Neural progenitor cell (in vitro differentiated cells): ENCODE measurements around the gene TMEM190. TPM values are rescaled to one million over a fixed set of nuclear protein-coding genes. Genes with fewer than 3 reads are reported as not detected.
A peak's percentile ranks its signal among the peaks of the same experiment; 100 is the strongest.
"Not testable (repeated sequence)": the region's sequence is repeated elsewhere in the genome, so short reads cannot be mapped to it uniquely, and the experiment has no call there.

ENCODE experiments used
- DNase-seq: peaks from one replicate; pipeline ENCODE4 v3.0.0-alpha.2; 2016; ENCODE audit warnings: low spot score
- H2AFZ ChIP-seq: fragments of 200-600 bp; sonication (generic); replicated peaks from 2 replicates; pipeline ENCODE4 v1.6.1; 2016; ENCODE audit warnings: antibody characterized with exemption
- H3F3A ChIP-seq: fragments of 200-600 bp; sonication (generic); 2 replicates; pipeline ENCODE4 v1.6.1; 2016; ENCODE audit warnings: antibody characterized with exemption, low read depth
- H3K27ac ChIP-seq: fragments of 200-600 bp; sonication (generic); 2 replicates; pipeline ENCODE4 v1.5.1; 2016; ENCODE audit warnings: mild to moderate bottlenecking
- H3K27me3 ChIP-seq: fragments of 200-600 bp; sonication (generic); 2 replicates; pipeline ENCODE4 v1.6.1; 2016; ENCODE audit warnings: mild to moderate bottlenecking, moderate library complexity
- H3K36me3 ChIP-seq: fragments of 200-600 bp; sonication (generic); 2 replicates; pipeline ENCODE4 v1.5.1; 2016
- H3K4me1 ChIP-seq: fragments of 200-600 bp; sonication (generic); 2 replicates; pipeline ENCODE4 v1.6.1; 2016; ENCODE audit warnings: mixed run types
- H3K4me2 ChIP-seq: fragments of 200-600 bp; sonication (generic); 2 replicates; pipeline ENCODE4 v1.6.1; 2016
- H3K4me3 ChIP-seq: fragments of 200-600 bp; sonication (generic); 2 replicates; pipeline ENCODE4 v1.5.1; 2016
- H3K79me2 ChIP-seq: fragments of 200-600 bp; sonication (generic); 2 replicates; pipeline ENCODE4 v1.6.1; 2016; ENCODE audit warnings: low read depth
- H3K9ac ChIP-seq: fragments of 200-600 bp; sonication (generic); 2 replicates; pipeline ENCODE4 v1.6.1; 2016
- H3K9me3 ChIP-seq: fragments of 200-600 bp; sonication (generic); 2 replicates; pipeline ENCODE4 v1.5.1; 2016; ENCODE audit warnings: low read depth
- H4K20me1 ChIP-seq: fragments of 200-600 bp; sonication (generic); 2 replicates; pipeline ENCODE4 v1.6.1; 2016; ENCODE audit warnings: low read depth
- H3K27ac Mint-ChIP-seq: 3 replicates; pipeline ENCODE4 v1.8.0; 2021; ENCODE audit warnings: mixed read lengths
- H3K27me3 Mint-ChIP-seq: 2 replicates; pipeline ENCODE4 v1.8.0; 2022; ENCODE audit warnings: low read depth, mild to moderate bottlenecking, inconsistent platforms, moderate library complexity, mixed read lengths; ENCODE audit not compliant: insufficient read depth
- H3K36me3 Mint-ChIP-seq: 3 replicates; pipeline ENCODE4 v1.8.0; 2021; ENCODE audit warnings: mixed read lengths
- H3K4me1 Mint-ChIP-seq: 3 replicates; pipeline ENCODE4 v1.8.0; 2021; ENCODE audit warnings: mixed read lengths
- H3K4me3 Mint-ChIP-seq: 3 replicates; pipeline ENCODE4 v1.8.0; 2021; ENCODE audit warnings: mild to moderate bottlenecking, moderate library complexity, mixed read lengths
- H3K9me3 Mint-ChIP-seq: 3 replicates; pipeline ENCODE4 v1.8.0; 2020; ENCODE audit warnings: mixed read lengths
- EZH2 ChIP-seq: fragments of 200-600 bp; sonication (generic); IDR thresholded peaks from 2 replicates; pipeline ENCODE4 v1.6.1; 2017; ENCODE audit warnings: antibody characterized with exemption, mild to moderate bottlenecking, moderate library complexity
- EZH2phosphoT487 ChIP-seq: fragments of 200-600 bp; sonication (generic); IDR thresholded peaks from 2 replicates; pipeline ENCODE4 v1.6.1; 2017; ENCODE audit warnings: antibody characterized with exemption
- total RNA-seq: library from RNA; depleted of rRNA; stranded (reverse); fragments of >200 nt; gene quantifications from 2 replicates; pipeline ENCODE4 v1.2.3, GENCODE V29; 2015; ENCODE audit warnings: low replicate concordance
- TF ChIP-seq, protein P1 (sequence below): fragments of 200-600 bp; sonication (generic); IDR thresholded peaks from 2 replicates; pipeline ENCODE4 v1.5.1; 2017; ENCODE audit warnings: antibody characterized with exemption, mild to moderate bottlenecking

TMEM190 gene
- total RNA-seq, 1 donor from 2014 or later: not detected

DNA sequence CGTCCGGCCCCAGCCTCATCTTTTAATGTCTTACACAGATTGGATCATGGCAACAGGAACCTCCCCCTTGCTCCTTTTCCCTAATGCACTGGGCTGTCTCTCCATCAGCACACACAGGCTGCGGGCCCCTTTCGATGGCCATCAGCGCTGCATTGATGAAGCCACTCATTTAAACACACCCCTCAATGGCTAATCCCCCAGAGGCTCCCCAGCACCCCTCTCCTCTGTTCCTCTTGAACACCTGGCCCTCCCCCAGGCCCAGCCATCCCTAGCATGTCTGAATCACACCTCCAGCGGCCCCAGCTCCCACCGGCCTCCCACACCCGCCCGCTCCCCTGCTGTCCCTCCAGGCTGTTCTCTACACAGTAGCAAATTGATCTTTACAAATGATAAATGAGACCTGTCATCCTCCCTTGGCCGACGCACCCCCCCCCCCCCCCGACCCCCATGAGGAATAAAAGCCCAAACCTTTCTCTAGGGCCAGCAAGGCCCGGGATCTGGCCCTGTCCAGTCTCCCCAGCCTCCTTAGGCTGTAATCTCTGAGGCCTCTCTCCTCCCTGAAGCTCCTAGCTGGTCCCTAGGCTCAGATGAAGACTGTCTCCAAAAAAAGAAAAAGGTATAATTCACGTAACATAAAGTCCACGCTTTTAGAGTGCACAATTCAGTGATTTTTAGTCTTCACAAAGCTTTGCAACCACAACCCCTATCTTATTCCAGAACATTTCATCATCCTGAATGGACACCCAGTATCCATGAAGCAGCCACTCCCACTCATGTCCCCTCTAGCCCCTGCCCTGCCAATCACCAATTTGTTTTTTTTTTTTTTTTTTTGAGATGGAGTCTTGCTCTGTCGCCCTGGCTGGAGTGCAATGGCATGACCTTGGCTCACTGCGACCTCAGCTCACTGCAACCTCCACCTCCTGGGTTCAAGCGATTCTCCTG lies 16.5 kb downstream of the TMEM190 start:
- peaks cover 47% of the 10 kb centered on the region for H3F3A ChIP-seq
- peaks cover 3% of the 10 kb centered on the region for H3K27me3 Mint-ChIP-seq
- H3K9me3 ChIP-seq: no peaks in the 10 kb centered on the region
- no peak overlapping the region for H3K27ac Mint-ChIP-seq
- peaks cover 10% of the 10 kb centered on the region for H3K36me3 Mint-ChIP-seq
- TF ChIP-seq, protein P1, sequence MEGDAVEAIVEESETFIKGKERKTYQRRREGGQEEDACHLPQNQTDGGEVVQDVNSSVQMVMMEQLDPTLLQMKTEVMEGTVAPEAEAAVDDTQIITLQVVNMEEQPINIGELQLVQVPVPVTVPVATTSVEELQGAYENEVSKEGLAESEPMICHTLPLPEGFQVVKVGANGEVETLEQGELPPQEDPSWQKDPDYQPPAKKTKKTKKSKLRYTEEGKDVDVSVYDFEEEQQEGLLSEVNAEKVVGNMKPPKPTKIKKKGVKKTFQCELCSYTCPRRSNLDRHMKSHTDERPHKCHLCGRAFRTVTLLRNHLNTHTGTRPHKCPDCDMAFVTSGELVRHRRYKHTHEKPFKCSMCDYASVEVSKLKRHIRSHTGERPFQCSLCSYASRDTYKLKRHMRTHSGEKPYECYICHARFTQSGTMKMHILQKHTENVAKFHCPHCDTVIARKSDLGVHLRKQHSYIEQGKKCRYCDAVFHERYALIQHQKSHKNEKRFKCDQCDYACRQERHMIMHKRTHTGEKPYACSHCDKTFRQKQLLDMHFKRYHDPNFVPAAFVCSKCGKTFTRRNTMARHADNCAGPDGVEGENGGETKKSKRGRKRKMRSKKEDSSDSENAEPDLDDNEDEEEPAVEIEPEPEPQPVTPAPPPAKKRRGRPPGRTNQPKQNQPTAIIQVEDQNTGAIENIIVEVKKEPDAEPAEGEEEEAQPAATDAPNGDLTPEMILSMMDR: no peak
- TF ChIP-seq EZH2 (no peak), EZH2phosphoT487 (no peak)
- H3K9ac ChIP-seq: no peak overlapping the region
- no peak overlapping the region for H2AFZ ChIP-seq
- no peak overlapping the region for H3K27ac ChIP-seq
- peaks cover 9% of the 10 kb centered on the region for H3K79me2 ChIP-seq
- no peaks in the 10 kb centered on the region for H3K27me3 ChIP-seq
- H3K4me1 Mint-ChIP-seq: peaks cover 29% of the 10 kb centered on the region
- H3K4me1 ChIP-seq: peaks cover 14% of the 10 kb centered on the region
- no peak overlapping the region for H3K4me3 Mint-ChIP-seq
- peaks cover 52% of the 10 kb centered on the region for H4K20me1 ChIP-seq
- DNase-seq: peak; percentile 48
- H3K4me3 ChIP-seq: no peak overlapping the region
- H3K4me2 ChIP-seq: peak overlapping the region; percentile 45
- no peaks in the 10 kb centered on the region for H3K36me3 ChIP-seq
- H3K9me3 Mint-ChIP-seq: no peaks in the 10 kb centered on the region

DNA sequence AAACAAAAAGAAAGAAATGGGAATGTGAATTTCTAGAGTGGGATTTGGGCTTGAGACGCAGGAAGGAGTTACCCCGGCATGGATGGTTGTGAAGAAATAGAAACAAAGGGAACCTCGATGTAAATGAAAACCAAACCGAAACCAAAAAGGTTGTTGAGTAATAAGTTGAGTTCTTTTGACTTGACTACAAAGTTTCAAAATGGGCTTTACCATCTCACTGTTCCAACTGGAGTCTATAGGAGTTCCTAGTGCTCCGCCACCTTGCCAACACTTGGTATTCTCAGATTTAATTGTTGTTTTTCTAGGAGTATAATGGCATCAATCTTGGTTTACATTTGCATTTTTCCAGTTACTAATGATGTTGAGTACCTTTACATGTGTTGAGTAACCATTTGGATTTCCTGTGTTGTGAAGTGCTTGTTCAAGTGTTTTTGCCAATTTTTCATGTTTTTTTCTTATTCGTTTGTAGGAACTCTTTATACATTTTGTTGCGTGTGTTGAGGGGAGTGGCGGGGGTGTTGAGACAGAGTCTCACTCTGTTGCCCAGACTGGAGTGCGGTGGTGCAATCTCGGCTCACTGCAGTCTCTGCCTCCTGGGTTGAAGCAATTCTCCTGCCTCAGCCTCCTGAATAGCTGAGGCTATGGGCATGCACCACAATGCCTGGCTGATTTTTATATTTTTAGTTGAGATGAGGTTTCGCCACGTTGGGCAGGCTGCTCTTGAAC lies 21.7 kb downstream of the TMEM190 start:
- Histone ChIP-seq H4K20me1 (peaks cover 41% of the 10 kb centered on the region), H2AFZ (no peak overlapping the region), H3K27ac (no peak overlapping the region), H3K4me1 (no peaks in the 10 kb centered on the region), H3K27me3 (no peaks in the 10 kb centered on the region), H3K4me3 (no peak overlapping the region), H3K9ac (no peak overlapping the region), H3K79me2 (peaks cover 13% of the 10 kb centered on the region), H3K36me3 (peaks cover 9% of the 10 kb centered on the region), H3K9me3 (no peaks in the 10 kb centered on the region), H3F3A (peaks cover 55% of the 10 kb centered on the region), H3K4me2 (no peak overlapping the region)
- Mint-ChIP-seq H3K9me3 (no peaks in the 10 kb centered on the region), H3K27ac (peak overlapping the region; percentile 81), H3K4me3 (peak overlapping the region; percentile 57), H3K36me3 (peaks cover 14% of the 10 kb centered on the region), H3K4me1 (peaks cover 27% of the 10 kb centered on the region), H3K27me3 (peaks cover 11% of the 10 kb centered on the region)
- no peak for DNase-seq
- TF ChIP-seq, protein P1: no peak
- no peak for TF ChIP-seq EZH2phosphoT487
- no peak for TF ChIP-seq EZH2

DNA sequence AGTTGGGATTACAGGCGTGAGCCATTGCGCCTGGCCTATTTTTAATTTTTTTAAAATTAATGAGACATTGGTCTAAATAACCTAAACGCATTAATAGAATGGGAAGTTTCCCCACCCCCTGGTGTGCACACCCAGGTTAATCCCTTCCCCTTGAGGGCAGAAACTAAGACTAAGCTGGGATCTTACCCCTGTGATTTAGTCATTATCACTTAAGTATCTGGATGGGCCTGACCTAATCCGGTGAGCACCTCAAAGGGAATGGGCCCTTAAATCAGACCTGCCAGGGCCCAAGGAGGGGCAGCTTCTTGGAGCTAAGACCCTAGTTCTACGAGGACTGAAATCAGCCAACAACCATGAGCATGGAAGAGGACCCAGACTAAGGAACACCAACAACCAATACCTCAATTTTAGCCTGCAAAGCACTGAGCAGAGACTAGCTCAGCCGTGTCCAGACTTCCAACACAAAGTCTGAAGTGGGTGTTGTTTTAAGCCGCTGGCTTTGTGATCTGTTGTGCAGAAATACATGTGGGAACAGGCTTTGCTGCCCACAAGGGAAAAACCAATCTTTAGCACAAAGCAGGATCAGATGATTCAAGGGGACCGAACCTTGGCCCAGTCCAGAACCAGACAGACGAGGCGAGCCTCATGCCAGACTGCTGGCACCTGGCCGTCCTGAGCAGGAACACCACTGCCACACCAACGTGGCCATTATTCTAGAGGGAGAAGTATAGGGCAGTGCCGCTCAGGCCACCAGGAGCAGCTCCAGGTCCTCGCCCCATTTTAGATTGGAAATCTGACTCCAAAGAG lies 23.9 kb downstream of the TMEM190 start:
- no peak overlapping the region for H3K9ac ChIP-seq
- H3K27me3 ChIP-seq: no peaks in the 10 kb centered on the region
- peak overlapping the region; percentile 71 for H3K27ac ChIP-seq
- H3K9me3 ChIP-seq: no peaks in the 10 kb centered on the region
- H3F3A ChIP-seq: peaks cover 65% of the 10 kb centered on the region
- Mint-ChIP-seq H3K4me1 (peaks cover 34% of the 10 kb centered on the region), H3K27me3 (peaks cover 11% of the 10 kb centered on the region), H3K36me3 (peaks cover 21% of the 10 kb centered on the region), H3K27ac (no peak overlapping the region), H3K9me3 (no peaks in the 10 kb centered on the region), H3K4me3 (no peak overlapping the region)
- TF ChIP-seq EZH2 (no peak), EZH2phosphoT487 (no peak)
- peaks cover 10% of the 10 kb centered on the region for H3K36me3 ChIP-seq
- H3K4me2 ChIP-seq: no peak overlapping the region
- peaks cover 3% of the 10 kb centered on the region for H3K4me1 ChIP-seq
- H3K79me2 ChIP-seq: peaks cover 34% of the 10 kb centered on the region
- peaks cover 62% of the 10 kb centered on the region for H4K20me1 ChIP-seq
- no peak overlapping the region for H2AFZ ChIP-seq
- no peak overlapping the region for H3K4me3 ChIP-seq
- no peak for DNase-seq

DNA sequence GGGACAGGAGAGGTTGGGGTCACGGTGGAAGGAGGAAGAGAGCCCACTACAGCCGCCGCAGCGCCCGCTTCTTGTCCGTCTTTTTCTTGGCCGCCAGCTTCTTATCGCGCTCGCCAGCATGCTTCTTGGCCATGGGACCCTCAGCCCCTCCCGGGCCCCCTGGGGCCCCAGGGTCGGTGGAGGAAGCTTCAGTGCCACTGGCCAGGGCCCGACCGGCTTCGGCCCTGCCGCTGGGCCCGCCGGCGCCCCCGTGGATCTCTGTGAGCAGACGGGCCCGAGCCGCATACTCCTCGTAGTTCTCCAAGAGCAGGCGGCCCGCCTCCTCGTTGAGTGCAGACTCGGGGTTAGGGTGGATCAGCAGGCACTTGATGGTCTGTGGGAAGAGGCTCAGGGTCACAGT lies 24.8 kb downstream of the TMEM190 start:
- H3K4me3 Mint-ChIP-seq, H3K4me2 ChIP-seq, H2AFZ ChIP-seq, H3K27ac Mint-ChIP-seq, H3K4me3 ChIP-seq, DNase-seq, H3K9me3 Mint-ChIP-seq, H3K9me3 ChIP-seq, H3K9ac ChIP-seq, H3K27me3 ChIP-seq: not testable (repeated sequence)
- Histone ChIP-seq H3K27ac (peak overlapping the region; percentile 46), H3F3A (peaks cover 69% of the 10 kb centered on the region), H3K79me2 (peaks cover 43% of the 10 kb centered on the region), H4K20me1 (peaks cover 71% of the 10 kb centered on the region), H3K4me1 (peaks cover 12% of the 10 kb centered on the region), H3K36me3 (peaks cover 10% of the 10 kb centered on the region)
- H3K27me3 Mint-ChIP-seq: peaks cover 12% of the 10 kb centered on the region
- H3K4me1 Mint-ChIP-seq: peaks cover 43% of the 10 kb centered on the region
- peaks cover 30% of the 10 kb centered on the region for H3K36me3 Mint-ChIP-seq
